GM23338 (cell line): ENCODE results near the gene ZNF69.

Experiments
- CREB1 ChIP-seq: fragments of 250-450 bp; sonication (Bioruptor Pico); IDR thresholded peaks from 2 replicates; pipeline ENCODE4 v1.5.0; 2020; ENCODE audit warnings: low read depth, mild to moderate bottlenecking, moderate library complexity
- EZH2 ChIP-seq: fragments of 200-600 bp; sonication (generic); IDR thresholded peaks from one replicate; pipeline ENCODE4 v1.8.0; 2017; ENCODE audit warnings: antibody characterized with exemption, mild to moderate bottlenecking, low read depth; ENCODE audit not compliant: unreplicated experiment
- EZH2phosphoT487 ChIP-seq: fragments of 200-600 bp; sonication (generic); IDR thresholded peaks from one replicate; pipeline ENCODE4 v1.8.1; 2018; ENCODE audit warnings: antibody characterized with exemption; ENCODE audit not compliant: unreplicated experiment
- JUNB ChIP-seq: IDR thresholded peaks from one replicate; pipeline ENCODE4 v1.6.1; 2016; ENCODE audit warnings: antibody characterized with exemption; ENCODE audit not compliant: unreplicated experiment
- NANOG ChIP-seq: IDR thresholded peaks from 2 replicates; pipeline ENCODE4 v1.6.1; 2016; ENCODE audit warnings: antibody characterized with exemption, borderline replicate concordance
- POLR2AphosphoS5 ChIP-seq: IDR thresholded peaks from 2 replicates; pipeline ENCODE4 v1.6.1; 2016; ENCODE audit warnings: antibody characterized with exemption, low read depth
- REST ChIP-seq: IDR thresholded peaks from one replicate; pipeline ENCODE4 v1.6.1; 2018; ENCODE audit warnings: antibody characterized with exemption; ENCODE audit not compliant: unreplicated experiment
- ZNF114 ChIP-seq: fragments of 250-450 bp; sonication (Bioruptor Pico); IDR thresholded peaks from 2 replicates; pipeline ENCODE4 v1.5.0; 2020; ENCODE audit warnings: mild to moderate bottlenecking, moderate library complexity
- ZNF331 ChIP-seq: fragments of 250-450 bp; sonication (Bioruptor Pico); IDR thresholded peaks from 2 replicates; pipeline ENCODE4 v1.5.0; 2020; ENCODE audit warnings: low read depth, mild to moderate bottlenecking, moderate library complexity
- TF ChIP-seq, protein P1 (sequence below), 2 experiments: fragments of 200-600 bp in 1 of 2; sonication (generic) in 1 of 2; conservative IDR thresholded peaks; 2 replicates each; pipeline versions ENCODE4 v1.5.1 to v1.6.1; 2016 to 2017; ENCODE audit warnings: antibody characterized with exemption in 2 of 2, low read depth in 2 of 2, mild to moderate bottlenecking in 2 of 2, moderate library complexity in 1 of 2

- TF ChIP-seq, protein P1, sequence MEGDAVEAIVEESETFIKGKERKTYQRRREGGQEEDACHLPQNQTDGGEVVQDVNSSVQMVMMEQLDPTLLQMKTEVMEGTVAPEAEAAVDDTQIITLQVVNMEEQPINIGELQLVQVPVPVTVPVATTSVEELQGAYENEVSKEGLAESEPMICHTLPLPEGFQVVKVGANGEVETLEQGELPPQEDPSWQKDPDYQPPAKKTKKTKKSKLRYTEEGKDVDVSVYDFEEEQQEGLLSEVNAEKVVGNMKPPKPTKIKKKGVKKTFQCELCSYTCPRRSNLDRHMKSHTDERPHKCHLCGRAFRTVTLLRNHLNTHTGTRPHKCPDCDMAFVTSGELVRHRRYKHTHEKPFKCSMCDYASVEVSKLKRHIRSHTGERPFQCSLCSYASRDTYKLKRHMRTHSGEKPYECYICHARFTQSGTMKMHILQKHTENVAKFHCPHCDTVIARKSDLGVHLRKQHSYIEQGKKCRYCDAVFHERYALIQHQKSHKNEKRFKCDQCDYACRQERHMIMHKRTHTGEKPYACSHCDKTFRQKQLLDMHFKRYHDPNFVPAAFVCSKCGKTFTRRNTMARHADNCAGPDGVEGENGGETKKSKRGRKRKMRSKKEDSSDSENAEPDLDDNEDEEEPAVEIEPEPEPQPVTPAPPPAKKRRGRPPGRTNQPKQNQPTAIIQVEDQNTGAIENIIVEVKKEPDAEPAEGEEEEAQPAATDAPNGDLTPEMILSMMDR (conservative IDR thresholded peaks at IDR 0.05; ENCODE audit: low read depth in 2 of 2) = no peak
- TF ChIP-seq ZNF114 (CRISPR knock-in tag) = no peak
- TF ChIP-seq REST = no peak
- no peak for TF ChIP-seq EZH2
- no peak for TF ChIP-seq POLR2AphosphoS5
- TF ChIP-seq EZH2phosphoT487 = no peak
- TF ChIP-seq NANOG = no peak
- TF ChIP-seq CREB1 (CRISPR knock-in tag) = no peak
- no peak for TF ChIP-seq ZNF331 (CRISPR knock-in tag)
- no peak for TF ChIP-seq JUNB
Measured at GRCh38 chr19:11948646-11949045, 61.1 kb downstream of the ZNF69 start.
